Pancreas (tissue), 10 donors: ENCODE data around the gene APBA2. TPM values are rescaled to one million over a fixed set of nuclear protein-coding genes. Genes with fewer than 3 reads are reported as not detected.

Experiments used
- ATAC-seq, 4 donors: fragments of 200-7000 bp; cut with Tn5 transposase; one replicate each; pipeline versions ENCODE4 v1.8.0 to v1.9.1; 2020; ENCODE audit warnings: mild to moderate bottlenecking in 4 of 4, moderate library complexity in 4 of 4
- DNase-seq, 6 donors: peaks; one replicate each; pipeline ENCODE4 v3.0.0-alpha.2; 2020
- FAIRE-seq: peaks from 2 replicates; lab custom pipeline; 2012; peaks lifted over from hg19 to GRCh38; lab: Jason Lieb, UNC
- H3K27ac ChIP-seq, 4 donors: fragments of 200-600 bp; sonication (generic); 1 replicate in 3 of 4; 2 replicates in 1 of 4; pipeline versions ENCODE4 v1.5.0 to v1.8.0; 2020
- H3K27me3 ChIP-seq, 4 donors: fragments of 200-600 bp; one replicate each; pipeline ENCODE4 v1.8.0; 2021
- H3K36me3 ChIP-seq, 3 donors: fragments of 200-600 bp; sonication (generic) in 1 of 3; one replicate each; pipeline versions ENCODE4 v1.5.0 to v1.8.0; 2020 to 2021
- H3K4me1 ChIP-seq, 3 donors: fragments of 200-600 bp; one replicate each; pipeline ENCODE4 v1.8.0; 2021
- H3K4me3 ChIP-seq, 4 donors: fragments of 200-600 bp; sonication (generic) in 2 of 4; one replicate each; pipeline versions ENCODE4 v1.5.0 to v1.8.0; 2020 to 2021
- H3K9me3 ChIP-seq, 4 donors: fragments of 200-600 bp; one replicate each; pipeline ENCODE4 v1.8.0; 2021
- CTCF ChIP-seq, 4 donors: fragments of 200-600 bp; sonication (generic) in 3 of 4; IDR thresholded peaks; one replicate each; pipeline versions ENCODE4 v1.5.0 to v1.8.0; 2021; ENCODE audit warnings: antibody characterized with exemption in 4 of 4
- WGBS, 2 donors: extraction: QIAGEN DNeasy Blood & Tissue Kit; methylation state at CpG; one replicate each; pipeline ENCODE4 v1.1.7; 2013; 5-methylcytosine and 5-hydroxymethylcytosine counted together
- intact Hi-C, 3 donors: fragments of 100-400 bp; cut with DNase I; formaldehyde crosslinking; loops; one replicate each; pipeline versions ENCODE4 v1.11.1 to v1.14.2; 2022
- polyA plus RNA-seq, 2 donors: library from polyadenylated mRNA; stranded (reverse); fragments of 200-250 nt; gene quantifications; one replicate each; pipeline ENCODE4 v1.2.3, GENCODE V29; 2013
- total RNA-seq, 6 donors: library from RNA; stranded (reverse); fragmentation: NEBNext Ultra II Directional in 4 of 6; extraction: Animal tissue kit (Norgen Biotek cat#: 25700) in 4 of 6; gene quantifications; one replicate each; pipeline versions ENCODE4 v1.2.1 to v1.2.4, GENCODE V29; 2021 to 2023
- donor health status: healthy with polysubstance abuse.
- donor health status: DM: no; HTN: no; CAD: no; lungs with moderate emphysema.
- donor health status: DM: no; HTN: no; CAD: no.
- donor health status: control.
- donor health status: control.
- donor health status: Bipolar disorder and iron deficiency.
- donor health status: DM: yes; HTN: yes; CAD: no.
- donor health status: DM: no; HTN: no; CAD: no.
- donor health status: DM: no; HTN: no; CAD: no.
- donor health status: DM: yes; HTN: yes; CAD: no.

APBA2 gene
- total and polyA plus RNA-seq, 8 donors: 3.9 to 10.3 (median 6.7) TPM

- no peak for ATAC-seq
- FAIRE-seq: no peak
- TF ChIP-seq CTCF (IDR thresholded peaks at IDR 0.05): no peak
- 91% methylated on average over 8 of the region's 8 CpGs for WGBS, 2 donors
- intact Hi-C loops: no loop called here
- DNase-seq: no peak
- Histone ChIP-seq H3K4me1 (no peaks in the 10 kb centered on the region), H3K27me3 (no peaks in the 10 kb centered on the region), H3K9me3 (no peaks in the 10 kb centered on the region), H3K36me3 (no peaks in the 10 kb centered on the region), H3K27ac (no peak overlapping the region), H3K4me3 (no peak overlapping the region)
These were observed 51.5 kb downstream of the APBA2 start for GRCh38 chr15:28937271-28937670.

- ATAC-seq (no peak), FAIRE-seq (no peak), DNase-seq (peak in 2 of 6 donors; percentile 14 to 21)
- intact Hi-C loops: no loop called here
- Histone ChIP-seq H3K27ac (no peak overlapping the region), H3K27me3 (no peaks in the 10 kb centered on the region), H3K4me1 (no peaks in the 10 kb centered on the region), H3K9me3 (no peaks in the 10 kb centered on the region), H3K4me3 (no peak overlapping the region), H3K36me3 (no peaks in the 10 kb centered on the region)
- 91 to 94% methylated on average over 10 of the region's 10 CpGs for WGBS, 2 donors
- TF ChIP-seq CTCF (IDR thresholded peaks at IDR 0.05): no peak
These were observed 56.3 kb downstream of the APBA2 start for GRCh38 chr15:28942046-28942445.

- no peaks in the 10 kb centered on the region for H3K9me3 ChIP-seq
- no peaks in the 10 kb centered on the region for H3K27me3 ChIP-seq
- TF ChIP-seq CTCF (IDR thresholded peaks at IDR 0.05): no peak
- ATAC-seq (no peak), FAIRE-seq (no peak), DNase-seq (peak in 2 of 6 donors; percentile 33 to 43)
- intact Hi-C loops: no loop called here
- no peak overlapping the region for H3K4me3 ChIP-seq
- WGBS, 2 donors: 94 to 95% methylated on average over 15 of the region's 15 CpGs
- no peaks in the 10 kb centered on the region for H3K36me3 ChIP-seq
- H3K4me1 ChIP-seq: no peaks in the 10 kb centered on the region
- no peak overlapping the region for H3K27ac ChIP-seq
These were observed 56.8 kb downstream of the APBA2 start for GRCh38 chr15:28942571-28942970.

- no peak for TF ChIP-seq CTCF (IDR thresholded peaks at IDR 0.05)
- ATAC-seq (no peak), DNase-seq (peak in 2 of 6 donors; percentile 30 to 33), FAIRE-seq (no peak)
- intact Hi-C loops: no loop called here
- Histone ChIP-seq H3K4me3 (no peak overlapping the region), H3K27ac (no peak overlapping the region), H3K4me1 (no peaks in the 10 kb centered on the region), H3K36me3 (no peaks in the 10 kb centered on the region), H3K9me3 (no peaks in the 10 kb centered on the region), H3K27me3 (no peaks in the 10 kb centered on the region)
- WGBS, 2 donors: 96% methylated on average over 8 of the region's 8 CpGs
These were observed 57.4 kb downstream of the APBA2 start for GRCh38 chr15:28943146-28943545.

GRCh38 chr15:28943611-28944230, 57.9 kb downstream of the APBA2 start:
- intact Hi-C loops: no loop called here
- no peaks in the 10 kb centered on the region for H3K4me1 ChIP-seq
- TF ChIP-seq CTCF (IDR thresholded peaks at IDR 0.05): no peak
- H3K36me3 ChIP-seq: no peaks in the 10 kb centered on the region
- ATAC-seq: no peak
- no peak overlapping the region for H3K4me3 ChIP-seq
- 91 to 92% methylated on average over 11 of the region's 11 CpGs for WGBS, 2 donors
- H3K9me3 ChIP-seq: no peaks in the 10 kb centered on the region
- no peaks in the 10 kb centered on the region for H3K27me3 ChIP-seq
- no peak for FAIRE-seq
- H3K27ac ChIP-seq: no peak overlapping the region
- peak in 2 of 6 donors; percentile 32 to 36 for DNase-seq
